ENCODE results near the gene GTF3C6. TPM values are rescaled to one million over a fixed set of nuclear protein-coding genes. Genes with fewer than 3 reads are reported as not detected.
"Not testable (repeated sequence)": the region's sequence is repeated elsewhere in the genome, so short reads cannot be mapped to it uniquely, and the experiment has no call there.

The GTF3C6 gene
- total RNA-seq, 3 donors from 2014 or later: 69.7 to 76.4 (median 73.5) TPM

DNA sequence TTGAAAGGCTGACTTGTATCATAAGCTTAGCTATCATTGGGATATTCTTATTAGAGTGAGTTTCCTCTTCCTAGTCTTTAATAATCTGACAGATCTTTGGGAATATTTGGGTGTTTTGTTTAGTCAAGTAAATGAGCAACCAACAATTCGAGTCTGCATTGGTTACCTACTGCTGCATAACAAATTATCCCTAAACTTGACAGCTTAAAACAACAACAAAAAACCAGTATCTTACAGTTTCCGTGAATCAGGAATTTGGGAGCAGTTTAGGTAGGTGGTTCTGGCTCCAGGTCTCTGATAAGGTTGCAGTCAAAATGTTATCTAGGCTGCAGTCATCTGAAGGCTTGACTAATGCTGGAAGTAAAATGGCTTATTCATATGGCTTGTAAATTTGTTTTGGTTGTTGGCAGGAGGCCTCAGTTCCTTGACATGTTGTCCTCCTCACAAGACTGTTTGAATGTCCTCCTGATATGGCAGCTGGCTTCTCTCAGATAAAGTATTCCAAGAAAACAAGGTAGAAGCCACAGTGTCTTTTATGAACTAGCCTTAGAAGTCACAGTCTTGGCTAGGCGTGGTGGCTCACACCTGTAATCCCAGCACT is 7.2 kb downstream of the GTF3C6 start:
- Histone ChIP-seq H3K4me3 (no peak overlapping the region), H3K9me3 (no peaks in the 10 kb centered on the region), H3K4me1 (ENCODE audit: low read depth) (no peaks in the 10 kb centered on the region), H3K36me3 (ENCODE audit: low read depth) (no peaks in the 10 kb centered on the region)
- TF ChIP-seq, protein P1, sequence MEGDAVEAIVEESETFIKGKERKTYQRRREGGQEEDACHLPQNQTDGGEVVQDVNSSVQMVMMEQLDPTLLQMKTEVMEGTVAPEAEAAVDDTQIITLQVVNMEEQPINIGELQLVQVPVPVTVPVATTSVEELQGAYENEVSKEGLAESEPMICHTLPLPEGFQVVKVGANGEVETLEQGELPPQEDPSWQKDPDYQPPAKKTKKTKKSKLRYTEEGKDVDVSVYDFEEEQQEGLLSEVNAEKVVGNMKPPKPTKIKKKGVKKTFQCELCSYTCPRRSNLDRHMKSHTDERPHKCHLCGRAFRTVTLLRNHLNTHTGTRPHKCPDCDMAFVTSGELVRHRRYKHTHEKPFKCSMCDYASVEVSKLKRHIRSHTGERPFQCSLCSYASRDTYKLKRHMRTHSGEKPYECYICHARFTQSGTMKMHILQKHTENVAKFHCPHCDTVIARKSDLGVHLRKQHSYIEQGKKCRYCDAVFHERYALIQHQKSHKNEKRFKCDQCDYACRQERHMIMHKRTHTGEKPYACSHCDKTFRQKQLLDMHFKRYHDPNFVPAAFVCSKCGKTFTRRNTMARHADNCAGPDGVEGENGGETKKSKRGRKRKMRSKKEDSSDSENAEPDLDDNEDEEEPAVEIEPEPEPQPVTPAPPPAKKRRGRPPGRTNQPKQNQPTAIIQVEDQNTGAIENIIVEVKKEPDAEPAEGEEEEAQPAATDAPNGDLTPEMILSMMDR (IDR thresholded peaks at IDR 0.05): no peak
- DNase-seq: no peak
- intact Hi-C loops (cut with DNase I, micrococcal nuclease): no loop called here
- no peak for ATAC-seq

DNA sequence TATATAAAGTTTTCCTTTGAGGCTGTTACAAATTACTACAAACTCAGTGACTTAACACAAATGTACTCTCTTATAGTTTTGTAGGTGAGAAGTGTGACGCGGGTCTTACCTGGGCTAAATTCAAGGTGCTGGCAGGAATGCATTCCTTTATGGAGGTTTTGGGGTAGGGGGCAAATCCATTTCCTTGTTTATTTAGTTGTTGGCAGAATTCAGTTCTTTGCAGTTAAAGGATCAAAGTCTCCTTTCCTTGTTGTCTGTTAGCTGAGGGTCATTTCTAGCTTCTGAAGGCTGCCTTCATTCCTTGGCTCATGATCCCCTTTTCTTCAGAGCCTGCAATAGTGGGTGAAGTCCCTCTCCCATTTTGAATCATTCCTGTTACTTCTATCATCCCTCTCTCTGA is 10.2 kb downstream of the GTF3C6 start:
- intact Hi-C loops (cut with DNase I, micrococcal nuclease); H3K4me3 ChIP-seq; DNase-seq; H3K36me3 ChIP-seq (ENCODE audit: low read depth); ATAC-seq; H3K9me3 ChIP-seq; H3K4me1 ChIP-seq (ENCODE audit: low read depth): not testable (repeated sequence)

DNA sequence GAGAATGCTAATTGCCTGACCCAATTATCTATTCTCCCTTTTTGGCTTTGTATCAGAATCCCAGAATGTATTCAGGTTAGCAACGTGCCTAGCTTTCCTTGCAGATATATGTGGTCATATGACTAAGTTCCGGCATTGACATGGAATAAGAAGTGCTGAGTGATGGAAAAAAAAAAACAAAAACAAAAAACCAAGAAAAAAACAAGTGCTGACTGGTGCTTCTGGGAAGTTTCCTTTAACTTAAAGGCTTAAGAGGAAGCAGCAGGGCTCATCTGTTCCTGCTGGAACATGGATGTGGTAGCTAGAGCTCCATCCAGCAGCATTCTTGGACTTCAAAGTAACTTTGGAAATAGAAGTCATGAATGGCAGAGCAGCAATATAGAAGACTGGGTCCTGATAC is 13.0 kb downstream of the GTF3C6 start:
- TF ChIP-seq, protein P1 (IDR thresholded peaks at IDR 0.05): no peak
- no peak for ATAC-seq
- Histone ChIP-seq H3K9me3 (no peaks in the 10 kb centered on the region), H3K4me1 (ENCODE audit: low read depth) (no peaks in the 10 kb centered on the region), H3K4me3 (no peak overlapping the region), H3K36me3 (ENCODE audit: low read depth) (no peaks in the 10 kb centered on the region)
- intact Hi-C loops (cut with DNase I, micrococcal nuclease): no loop called here
- no peak for DNase-seq

DNA sequence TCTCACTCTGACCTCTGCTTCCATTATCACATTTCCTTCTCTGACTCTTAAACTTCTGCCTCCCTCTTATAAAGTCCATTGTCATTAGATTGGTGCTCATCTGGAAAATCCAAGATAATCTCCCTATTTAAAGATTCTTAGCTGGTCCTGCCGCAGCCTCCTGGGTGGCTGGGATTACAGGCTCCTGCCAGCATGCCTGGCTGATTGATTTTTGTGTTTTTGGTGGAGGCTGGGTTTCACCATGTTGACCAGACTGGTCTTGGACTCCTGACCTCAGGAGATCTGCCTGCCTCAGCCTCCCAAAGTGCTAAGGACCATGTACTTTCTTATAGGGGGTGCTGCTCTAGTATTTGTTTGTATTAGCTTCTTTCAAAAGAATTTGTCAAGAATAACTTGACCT is 18.1 kb downstream of the GTF3C6 start:
- Histone ChIP-seq H3K4me3 (no peak overlapping the region), H3K36me3 (ENCODE audit: low read depth) (no peaks in the 10 kb centered on the region), H3K9me3 (no peaks in the 10 kb centered on the region), H3K4me1 (ENCODE audit: low read depth) (no peaks in the 10 kb centered on the region)
- TF ChIP-seq, protein P1 (IDR thresholded peaks at IDR 0.05): no peak
- intact Hi-C loops (cut with DNase I, micrococcal nuclease): no loop called here
- no peak for DNase-seq
- no peak for ATAC-seq

DNA sequence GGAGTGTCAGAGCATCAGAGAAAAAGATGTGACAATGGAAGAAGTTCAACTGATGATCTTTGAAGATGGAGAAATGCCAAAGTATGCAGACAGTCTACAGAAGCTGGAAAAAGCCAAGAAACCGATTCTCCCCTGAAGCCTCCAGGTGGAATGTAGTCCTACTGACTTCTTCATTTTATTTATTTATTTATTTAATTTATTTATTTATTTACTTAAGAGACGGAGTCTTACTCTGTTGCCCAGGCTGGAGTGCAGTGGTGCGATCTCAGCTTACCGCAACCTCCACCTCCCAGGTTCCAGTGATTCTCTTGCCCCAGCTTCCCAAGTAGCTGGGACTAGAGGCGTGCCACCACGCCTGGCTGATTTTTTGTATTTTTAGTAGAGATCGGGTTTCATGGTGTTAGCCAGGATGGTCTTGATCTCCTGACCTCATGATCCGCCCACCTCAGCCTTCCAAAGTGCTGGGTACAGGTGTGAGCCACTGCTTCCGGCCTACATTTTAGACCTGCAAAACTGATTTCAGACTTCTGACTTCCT is 21.1 kb downstream of the GTF3C6 start:
- TF ChIP-seq, protein P1 (IDR thresholded peaks at IDR 0.05): no peak
- H3K36me3 ChIP-seq (ENCODE audit: low read depth): no peaks in the 10 kb centered on the region
- intact Hi-C loops (cut with DNase I, micrococcal nuclease): no loop called here
- H3K9me3 ChIP-seq: no peaks in the 10 kb centered on the region
- H3K4me3 ChIP-seq: no peak overlapping the region
- ATAC-seq: no peak
- DNase-seq: no peak
- H3K4me1 ChIP-seq (ENCODE audit: low read depth): peaks cover 9% of the 10 kb centered on the region

DNA sequence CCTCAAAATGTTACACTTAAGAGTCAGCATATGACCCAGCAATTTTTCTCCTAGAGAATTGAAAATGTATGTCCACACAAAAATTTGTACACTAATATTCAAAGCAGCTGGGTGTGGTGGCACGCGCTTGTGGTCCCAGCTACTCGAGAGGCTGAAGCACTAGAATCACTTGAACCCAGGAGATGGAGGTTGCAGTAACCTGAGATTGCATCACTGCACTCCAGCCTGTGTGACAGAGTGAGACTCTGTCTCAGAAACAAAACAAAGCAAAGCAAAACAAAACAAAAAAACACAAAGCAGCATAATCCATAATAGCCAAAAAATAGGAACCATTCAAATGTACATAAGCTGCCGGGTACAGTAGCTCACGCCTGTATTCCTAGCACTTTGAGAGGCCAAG is 21.7 kb downstream of the GTF3C6 start:
- intact Hi-C loops (cut with DNase I, micrococcal nuclease): no loop called here
- TF ChIP-seq, protein P1 (IDR thresholded peaks at IDR 0.05): no peak
- DNase-seq (no peak), ATAC-seq (no peak)
- Histone ChIP-seq H3K36me3 (ENCODE audit: low read depth) (no peaks in the 10 kb centered on the region), H3K9me3 (no peaks in the 10 kb centered on the region), H3K4me1 (ENCODE audit: low read depth) (peaks cover 9% of the 10 kb centered on the region), H3K4me3 (no peak overlapping the region)

Measured in mucosa of descending colon (tissue), 3 donors.